ENCODE results near the gene OLAH.
"Not testable (repeated sequence)": the region's sequence is repeated elsewhere in the genome, so short reads cannot be mapped to it uniquely, and the experiment has no call there.

The OLAH gene

DNA sequence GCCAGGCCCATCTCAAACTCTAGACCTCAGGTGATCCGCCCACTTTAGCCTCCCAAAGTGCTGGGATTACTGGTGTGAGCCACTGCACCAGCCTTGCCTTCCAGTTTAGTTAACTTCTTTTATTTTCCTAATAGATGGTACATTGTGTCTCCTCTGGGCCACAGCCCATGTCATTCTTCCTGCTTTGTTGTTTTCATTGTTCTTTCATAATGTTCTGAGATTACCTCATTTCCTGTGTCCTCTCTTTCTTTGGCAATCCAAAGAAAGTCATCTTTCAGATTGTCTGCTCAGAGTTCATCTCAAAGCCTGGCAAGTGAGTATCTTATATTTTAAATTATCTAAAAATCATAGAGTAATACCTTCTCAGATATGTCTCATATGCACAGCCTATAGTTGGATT lies at the start of gene OLAH:
TSS of gene OLAH (plus strand) at position 270 of the 400 bp plus-strand sequence. CDS start 3,346 bp downstream, outside the sequence.
- no peak for DNase-seq

DNA sequence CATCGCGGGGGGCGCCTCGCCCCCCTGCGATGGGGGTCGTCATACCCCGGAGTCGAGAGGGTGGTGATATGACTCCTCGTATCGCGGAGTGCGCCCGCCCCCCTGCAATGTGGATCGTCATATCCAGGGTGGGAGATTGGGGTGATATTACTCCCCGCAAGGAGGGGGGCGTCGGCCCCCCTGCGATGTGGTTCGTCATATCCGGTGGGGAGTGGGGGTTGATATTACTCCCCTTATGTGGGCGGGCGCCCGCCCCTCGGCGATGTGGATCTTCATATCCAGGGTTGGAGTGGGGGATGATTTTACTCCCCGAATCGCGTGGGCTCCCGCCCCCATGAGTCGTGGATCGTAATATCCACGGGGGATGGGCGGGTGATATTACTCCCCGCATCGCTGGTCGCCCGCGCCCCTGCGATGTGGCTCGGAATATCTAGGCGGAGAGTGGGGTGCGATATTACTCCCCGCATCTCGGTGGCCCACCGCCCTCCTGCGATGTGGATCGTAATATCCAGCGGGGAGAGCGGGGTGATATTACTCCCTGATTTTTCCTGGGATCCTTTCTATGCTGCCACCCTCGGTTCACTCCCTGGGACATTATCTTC lies 47.7 kb upstream of the OLAH start:
- no peaks in the 10 kb centered on the region for H3K9me3 ChIP-seq (ENCODE audit: severe bottlenecking)
- H3K36me3 ChIP-seq = no peaks in the 10 kb centered on the region
- DNase-seq = no peak
- no peaks in the 10 kb centered on the region for H3K27me3 ChIP-seq (ENCODE audit: insufficient read depth, low read depth, severe bottlenecking)
- no peak overlapping the region for H3K4me3 ChIP-seq (ENCODE audit: low read depth, low read length)
- TF ChIP-seq, protein P1, sequence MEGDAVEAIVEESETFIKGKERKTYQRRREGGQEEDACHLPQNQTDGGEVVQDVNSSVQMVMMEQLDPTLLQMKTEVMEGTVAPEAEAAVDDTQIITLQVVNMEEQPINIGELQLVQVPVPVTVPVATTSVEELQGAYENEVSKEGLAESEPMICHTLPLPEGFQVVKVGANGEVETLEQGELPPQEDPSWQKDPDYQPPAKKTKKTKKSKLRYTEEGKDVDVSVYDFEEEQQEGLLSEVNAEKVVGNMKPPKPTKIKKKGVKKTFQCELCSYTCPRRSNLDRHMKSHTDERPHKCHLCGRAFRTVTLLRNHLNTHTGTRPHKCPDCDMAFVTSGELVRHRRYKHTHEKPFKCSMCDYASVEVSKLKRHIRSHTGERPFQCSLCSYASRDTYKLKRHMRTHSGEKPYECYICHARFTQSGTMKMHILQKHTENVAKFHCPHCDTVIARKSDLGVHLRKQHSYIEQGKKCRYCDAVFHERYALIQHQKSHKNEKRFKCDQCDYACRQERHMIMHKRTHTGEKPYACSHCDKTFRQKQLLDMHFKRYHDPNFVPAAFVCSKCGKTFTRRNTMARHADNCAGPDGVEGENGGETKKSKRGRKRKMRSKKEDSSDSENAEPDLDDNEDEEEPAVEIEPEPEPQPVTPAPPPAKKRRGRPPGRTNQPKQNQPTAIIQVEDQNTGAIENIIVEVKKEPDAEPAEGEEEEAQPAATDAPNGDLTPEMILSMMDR (IDR thresholded peaks at IDR 0.05; ENCODE audit: low read depth, low read length) = no peak
- H3K27ac ChIP-seq = no peak overlapping the region

More for the DNA sequence above, at the start of gene OLAH:
- TF ChIP-seq, protein P1 (IDR thresholded peaks at IDR 0.05; ENCODE audit: low read depth, low read length) = no peak
- no peak within 1 kb of the TSS for H3K4me3 ChIP-seq (ENCODE audit: low read depth, low read length)
- H3K9me3 ChIP-seq (ENCODE audit: severe bottlenecking) = no peaks in the 10 kb centered on the region
- no peaks in the 10 kb centered on the region for H3K27me3 ChIP-seq (ENCODE audit: insufficient read depth, low read depth, severe bottlenecking)
- no peaks in the 10 kb centered on the region for H3K36me3 ChIP-seq
- no peak within 1 kb of the TSS for H3K27ac ChIP-seq

DNA sequence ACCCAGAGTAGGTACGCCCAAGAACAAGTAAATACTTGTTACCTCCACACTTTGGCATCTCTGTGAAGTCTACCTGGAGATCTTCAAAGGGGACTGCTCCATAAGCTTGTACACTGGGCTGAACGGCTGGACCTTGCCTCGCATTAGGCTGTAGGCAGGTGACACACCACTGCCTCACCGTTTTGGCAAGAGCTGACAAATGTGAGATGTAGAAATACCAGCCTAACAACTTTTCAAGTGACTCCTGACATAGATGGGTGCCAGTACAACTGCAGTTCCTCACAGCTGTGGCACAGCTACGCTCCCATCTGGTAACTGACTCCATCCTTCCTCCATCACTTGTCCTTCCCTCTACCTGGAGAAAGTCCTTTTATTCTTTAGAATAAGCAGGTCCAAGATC lies 30.2 kb upstream of the OLAH start:
- H3K27ac ChIP-seq; DNase-seq; H3K36me3 ChIP-seq; H3K9me3 ChIP-seq (ENCODE audit: severe bottlenecking); H3K27me3 ChIP-seq (ENCODE audit: insufficient read depth, low read depth, severe bottlenecking); H3K4me3 ChIP-seq (ENCODE audit: low read depth, low read length): not testable (repeated sequence)

DNA sequence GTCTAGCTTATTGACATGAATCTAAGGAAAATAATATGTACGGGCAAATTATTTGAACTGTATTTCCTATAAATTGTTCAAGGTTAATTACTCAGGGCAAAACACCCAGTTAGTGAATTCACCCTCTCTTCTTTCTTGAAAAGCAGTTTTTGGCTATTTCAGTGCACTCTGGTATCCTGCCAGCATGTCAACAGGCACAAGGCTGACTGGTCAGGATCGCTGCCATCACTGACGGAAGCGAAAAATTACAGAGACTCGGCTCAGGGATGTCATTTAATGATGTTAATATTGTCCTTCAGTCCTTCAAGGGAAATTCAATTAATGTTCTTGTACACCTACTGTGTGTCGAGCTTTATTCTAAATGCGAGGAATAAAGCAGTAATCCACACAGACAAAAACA lies 28.3 kb upstream of the OLAH start:
- no peaks in the 10 kb centered on the region for H3K9me3 ChIP-seq (ENCODE audit: severe bottlenecking)

DNA sequence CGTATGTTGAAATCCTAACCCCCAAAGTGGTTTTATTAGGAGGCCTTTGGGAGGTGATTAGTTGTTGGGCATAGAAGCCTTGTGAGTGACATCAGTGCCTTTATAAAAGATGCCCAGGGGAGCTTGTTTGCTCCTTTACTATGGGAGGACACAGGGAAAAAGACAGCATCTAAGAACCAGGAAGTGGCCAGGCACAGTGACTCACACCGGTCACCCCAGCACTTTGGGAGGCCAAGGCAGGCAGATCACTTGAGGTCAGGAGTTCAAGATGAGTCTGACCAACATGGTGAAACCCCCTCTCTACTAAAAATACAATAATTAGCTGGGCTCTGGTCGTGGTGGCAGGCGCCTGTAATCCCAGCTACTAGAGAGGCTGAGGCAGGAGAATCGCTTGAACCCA lies 22.8 kb upstream of the OLAH start:
- H3K27ac ChIP-seq; H3K4me3 ChIP-seq (ENCODE audit: low read depth, low read length); H3K36me3 ChIP-seq; H3K27me3 ChIP-seq (ENCODE audit: insufficient read depth, low read depth, severe bottlenecking); H3K9me3 ChIP-seq (ENCODE audit: severe bottlenecking); DNase-seq: not testable (repeated sequence)

More for the DNA sequence above, 28.3 kb upstream of the OLAH start:
- H3K4me3 ChIP-seq (ENCODE audit: low read depth, low read length) = no peak overlapping the region
- TF ChIP-seq, protein P1 (IDR thresholded peaks at IDR 0.05; ENCODE audit: low read depth, low read length) = no peak
- DNase-seq = no peak
- H3K36me3 ChIP-seq = no peaks in the 10 kb centered on the region
- no peaks in the 10 kb centered on the region for H3K27me3 ChIP-seq (ENCODE audit: insufficient read depth, low read depth, severe bottlenecking)
- H3K27ac ChIP-seq = no peak overlapping the region

DNA sequence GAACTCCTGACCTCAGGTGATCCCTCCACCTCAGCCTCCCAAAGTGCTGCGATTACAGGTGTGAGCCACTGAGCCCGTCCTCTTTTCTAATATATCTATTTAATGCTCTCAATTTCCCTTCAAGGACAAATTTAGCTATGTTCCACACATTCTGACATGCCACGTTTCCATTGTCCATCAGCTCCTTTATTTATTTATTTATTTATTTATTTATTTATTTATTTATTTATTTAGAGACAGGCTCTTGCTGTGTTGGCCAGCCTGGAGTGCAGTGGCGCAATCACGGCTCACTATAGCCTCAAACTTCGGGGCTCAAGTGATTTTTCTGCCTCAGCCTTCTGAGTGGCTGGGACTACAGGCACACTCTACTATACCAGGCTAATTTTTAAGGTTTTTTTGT lies 20.7 kb upstream of the OLAH start:
- not testable (repeated sequence) for H3K27me3 ChIP-seq (ENCODE audit: insufficient read depth, low read depth, severe bottlenecking); H3K9me3 ChIP-seq (ENCODE audit: severe bottlenecking); DNase-seq; H3K27ac ChIP-seq; H3K4me3 ChIP-seq (ENCODE audit: low read depth, low read length); H3K36me3 ChIP-seq

DNA sequence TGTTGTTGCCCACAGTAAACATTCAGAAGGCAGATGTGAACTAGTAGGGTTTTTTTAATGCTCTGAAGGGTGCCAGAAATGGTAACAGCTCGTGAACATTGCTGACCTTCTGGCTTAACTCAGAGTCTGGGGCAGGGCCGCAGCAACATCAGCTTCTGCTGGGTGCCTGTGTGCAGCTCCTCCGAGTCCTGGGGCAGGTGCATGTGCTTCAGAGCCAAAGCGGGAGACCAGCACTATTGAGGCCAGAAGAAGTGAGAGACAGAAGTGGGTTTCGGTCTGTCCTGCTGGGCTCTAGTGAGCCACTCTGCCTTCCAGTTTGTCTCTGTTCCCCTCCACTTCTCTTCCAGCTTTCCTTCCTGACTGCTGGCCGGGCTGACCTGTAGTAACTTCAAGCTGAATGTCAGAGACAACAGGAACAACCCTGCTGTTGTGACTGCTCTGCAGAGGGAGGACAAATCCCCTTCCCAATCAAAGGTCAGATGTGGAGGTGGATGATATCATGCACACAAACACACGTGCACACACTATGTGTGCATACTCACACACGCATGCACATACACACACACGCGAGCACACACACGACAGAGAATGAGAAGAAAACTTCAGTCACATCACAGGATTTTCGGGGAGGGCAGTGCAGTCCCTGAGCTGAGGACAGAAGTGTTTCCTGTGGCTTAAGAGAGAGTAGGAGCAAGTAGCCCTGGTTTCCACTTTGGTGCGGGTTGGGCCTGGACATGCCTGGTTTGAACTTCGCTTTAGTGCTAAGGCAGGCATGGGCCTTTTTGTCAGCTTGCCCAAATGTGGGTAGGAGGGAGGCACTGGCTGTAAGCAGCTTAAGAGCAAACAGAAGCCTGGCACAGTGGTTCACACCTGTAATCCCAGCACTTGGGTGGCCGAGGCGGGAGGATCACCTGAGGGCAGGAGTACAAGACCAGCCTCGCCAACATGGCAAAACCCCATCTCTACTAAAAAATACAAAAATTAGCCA lies 19.4 kb upstream of the OLAH start:
- not testable (repeated sequence) for H3K27ac ChIP-seq; H3K4me3 ChIP-seq (ENCODE audit: low read depth, low read length); DNase-seq; H3K36me3 ChIP-seq; H3K27me3 ChIP-seq (ENCODE audit: insufficient read depth, low read depth, severe bottlenecking); H3K9me3 ChIP-seq (ENCODE audit: severe bottlenecking)

DNA sequence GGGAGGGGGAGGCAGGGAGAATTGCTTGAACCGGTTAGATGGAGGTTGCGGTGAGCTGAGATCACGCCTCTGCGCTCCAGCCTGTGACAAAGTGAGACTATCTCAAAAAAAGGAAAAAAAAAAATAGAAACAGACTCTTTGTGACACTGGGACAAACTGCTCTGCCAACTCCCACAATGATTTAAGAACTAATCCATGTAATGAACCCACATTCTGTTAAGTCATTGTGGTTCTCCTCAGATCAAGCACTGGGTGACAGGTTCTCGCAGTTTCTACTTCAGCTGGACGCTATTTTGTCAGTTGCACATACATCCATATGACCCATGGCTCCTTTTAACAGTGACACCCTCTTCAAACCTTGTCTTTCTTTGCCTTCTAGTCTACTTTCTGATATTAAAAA lies 18.7 kb upstream of the OLAH start:
- DNase-seq; H3K9me3 ChIP-seq (ENCODE audit: severe bottlenecking); H3K4me3 ChIP-seq (ENCODE audit: low read depth, low read length): not testable (repeated sequence)

More for the DNA sequence above, 18.7 kb upstream of the OLAH start:
- not testable (repeated sequence) for H3K27me3 ChIP-seq (ENCODE audit: insufficient read depth, low read depth, severe bottlenecking); H3K36me3 ChIP-seq; H3K27ac ChIP-seq

Measured in WERI-Rb-1 (cell line).